MM.1S (cell line): ENCODE results near the gene VPS18.

Experiments
- EZH2phosphoT487 ChIP-seq: fragments of 300-600 bp; sonication (generic); IDR thresholded peaks from 2 replicates; pipeline ENCODE4 v1.6.1; 2018; ENCODE audit warnings: antibody characterized with exemption, low read length
- TF ChIP-seq, protein P1 (sequence below): fragments of 300-600 bp; sonication (generic); IDR thresholded peaks from 2 replicates; pipeline ENCODE4 v1.5.1; 2016; ENCODE audit warnings: antibody characterized with exemption, low read length, mixed read lengths

DNA sequence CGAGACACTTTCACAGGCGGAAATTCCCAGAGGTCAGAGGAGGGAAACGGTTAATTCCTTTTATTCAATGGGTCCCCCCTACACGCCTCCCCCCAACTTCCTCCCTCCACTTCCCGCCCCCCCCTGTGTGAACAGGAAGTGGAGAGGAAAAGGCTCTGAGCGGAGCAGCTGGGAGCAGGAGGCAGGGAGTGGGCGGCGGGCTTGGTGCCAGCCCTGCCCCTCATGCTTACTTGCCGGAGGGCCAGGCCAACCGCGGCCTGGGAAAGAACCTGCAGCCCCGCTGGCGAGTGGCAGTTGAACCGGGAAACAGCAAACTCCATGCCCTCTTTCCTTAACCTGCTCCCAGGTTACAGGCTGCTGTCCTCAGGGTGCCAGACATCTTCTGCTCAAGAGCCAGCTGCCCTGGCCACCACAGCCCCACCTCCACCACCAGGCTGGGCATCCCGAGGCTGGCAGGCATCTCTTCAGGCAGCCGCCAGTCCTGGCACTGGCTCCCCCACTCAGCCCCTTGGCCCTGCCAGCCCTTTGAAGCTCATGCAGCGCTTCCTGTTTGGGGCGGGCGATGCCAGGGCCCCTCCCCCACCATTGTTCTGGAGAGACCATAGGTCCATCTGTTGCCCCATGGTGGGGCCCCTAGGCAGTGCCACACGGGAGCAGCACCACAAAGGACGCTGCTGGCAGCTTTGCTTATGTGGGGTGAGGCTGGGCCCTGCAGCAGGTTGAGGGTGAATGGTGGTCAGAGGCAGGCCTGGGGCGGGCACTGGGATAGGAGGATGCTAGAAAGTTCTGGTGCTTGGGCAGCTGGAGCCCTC is 12.9 kb downstream of the VPS18 start:
- TF ChIP-seq, protein P1, sequence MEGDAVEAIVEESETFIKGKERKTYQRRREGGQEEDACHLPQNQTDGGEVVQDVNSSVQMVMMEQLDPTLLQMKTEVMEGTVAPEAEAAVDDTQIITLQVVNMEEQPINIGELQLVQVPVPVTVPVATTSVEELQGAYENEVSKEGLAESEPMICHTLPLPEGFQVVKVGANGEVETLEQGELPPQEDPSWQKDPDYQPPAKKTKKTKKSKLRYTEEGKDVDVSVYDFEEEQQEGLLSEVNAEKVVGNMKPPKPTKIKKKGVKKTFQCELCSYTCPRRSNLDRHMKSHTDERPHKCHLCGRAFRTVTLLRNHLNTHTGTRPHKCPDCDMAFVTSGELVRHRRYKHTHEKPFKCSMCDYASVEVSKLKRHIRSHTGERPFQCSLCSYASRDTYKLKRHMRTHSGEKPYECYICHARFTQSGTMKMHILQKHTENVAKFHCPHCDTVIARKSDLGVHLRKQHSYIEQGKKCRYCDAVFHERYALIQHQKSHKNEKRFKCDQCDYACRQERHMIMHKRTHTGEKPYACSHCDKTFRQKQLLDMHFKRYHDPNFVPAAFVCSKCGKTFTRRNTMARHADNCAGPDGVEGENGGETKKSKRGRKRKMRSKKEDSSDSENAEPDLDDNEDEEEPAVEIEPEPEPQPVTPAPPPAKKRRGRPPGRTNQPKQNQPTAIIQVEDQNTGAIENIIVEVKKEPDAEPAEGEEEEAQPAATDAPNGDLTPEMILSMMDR, result no peak
- TF ChIP-seq EZH2phosphoT487, result no peak
